GM18519 (cell line): ENCODE measurements around the gene C4orf51.

ENCODE experiments used
- ATAC-seq: cut with Tn5 transposase; IDR thresholded peaks from one replicate; pipeline ENCODE4 v1.9.1; 2021; ENCODE audit warnings: mild to moderate bottlenecking, moderate library complexity; ENCODE audit not compliant: unreplicated experiment, low FRiP score

The C4orf51 gene

DNA sequence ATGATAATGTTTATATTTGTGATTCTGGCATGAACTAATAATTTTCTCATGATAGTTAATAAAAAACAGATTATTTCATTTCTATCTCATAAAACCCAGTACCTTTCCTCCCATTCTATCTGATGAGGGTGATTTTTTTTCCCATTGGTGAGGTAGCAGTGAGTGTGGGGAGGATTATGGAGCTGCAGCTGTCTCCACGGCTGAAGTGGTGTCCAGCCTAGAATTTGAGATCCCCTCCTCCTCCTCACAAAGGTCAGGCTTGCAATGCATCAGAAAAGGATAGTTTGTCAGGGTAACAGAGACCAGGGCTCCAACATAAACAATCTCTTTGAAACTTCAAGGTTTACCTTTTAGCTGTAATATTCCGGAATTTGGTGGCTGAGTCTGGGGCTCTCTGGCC lies 60.9 kb downstream of the C4orf51 start:
- ATAC-seq: no peak

DNA sequence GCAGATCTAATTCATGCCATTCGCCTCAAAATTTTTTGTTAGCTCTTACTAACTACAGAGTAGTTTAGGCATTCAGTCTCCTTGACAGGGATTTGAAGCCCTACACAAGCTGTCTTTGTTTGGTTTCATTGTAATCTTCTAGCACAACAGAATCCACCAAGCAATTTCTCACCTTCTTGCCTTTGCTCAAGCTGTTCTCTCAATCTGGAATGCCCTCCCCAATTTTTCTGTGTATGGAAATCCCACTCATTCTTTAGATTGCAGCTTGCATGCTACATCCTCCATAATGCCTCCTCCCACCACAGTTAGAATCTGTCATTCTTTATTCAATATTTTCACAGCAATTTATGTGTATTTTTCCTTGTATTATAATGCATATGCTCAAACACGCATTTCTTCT lies 63.7 kb downstream of the C4orf51 start:
- no peak for ATAC-seq

DNA sequence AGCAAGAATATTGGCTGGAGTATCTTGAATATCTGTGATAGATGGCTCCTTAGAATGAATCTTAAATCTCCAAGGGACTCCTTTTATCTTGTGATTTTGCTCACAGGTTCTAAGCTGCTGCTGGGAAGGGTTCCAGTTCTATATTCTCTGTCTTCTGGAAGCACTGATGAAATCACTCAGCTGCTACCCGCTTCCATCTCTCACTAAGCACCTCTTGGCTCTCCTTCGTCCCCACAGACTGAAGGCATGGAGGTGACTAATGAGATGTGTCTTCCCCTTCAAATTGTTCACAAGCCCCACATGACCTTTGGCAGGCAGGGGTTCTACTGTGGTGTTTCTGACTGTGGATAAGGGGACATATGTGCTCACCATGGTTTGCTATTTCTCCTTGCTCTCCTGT lies 75.9 kb downstream of the C4orf51 start:
- no peak for ATAC-seq

DNA sequence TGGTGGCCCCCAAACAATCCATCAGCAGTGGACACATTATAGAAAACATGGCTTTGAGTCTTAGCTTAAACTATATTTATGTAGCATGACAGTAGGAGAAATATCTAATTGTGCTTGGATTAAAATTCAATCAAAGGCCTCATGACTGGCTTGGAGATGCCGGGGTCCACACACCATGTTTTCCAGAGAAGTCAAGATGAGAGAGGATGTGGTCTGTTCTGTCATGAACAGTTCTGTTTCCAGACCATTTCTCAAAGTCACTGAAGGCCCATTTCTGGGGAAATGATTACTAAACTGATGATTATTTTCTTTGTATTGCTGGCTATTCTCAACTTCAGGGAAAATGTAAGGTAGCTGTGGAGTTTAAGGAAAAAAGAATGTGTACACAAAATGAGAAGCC lies 76.3 kb downstream of the C4orf51 start:
- no peak for ATAC-seq

GRCh38 chr4:145757188-145757587 lies 77.2 kb downstream of the C4orf51 start:
- ATAC-seq: no peak

DNA sequence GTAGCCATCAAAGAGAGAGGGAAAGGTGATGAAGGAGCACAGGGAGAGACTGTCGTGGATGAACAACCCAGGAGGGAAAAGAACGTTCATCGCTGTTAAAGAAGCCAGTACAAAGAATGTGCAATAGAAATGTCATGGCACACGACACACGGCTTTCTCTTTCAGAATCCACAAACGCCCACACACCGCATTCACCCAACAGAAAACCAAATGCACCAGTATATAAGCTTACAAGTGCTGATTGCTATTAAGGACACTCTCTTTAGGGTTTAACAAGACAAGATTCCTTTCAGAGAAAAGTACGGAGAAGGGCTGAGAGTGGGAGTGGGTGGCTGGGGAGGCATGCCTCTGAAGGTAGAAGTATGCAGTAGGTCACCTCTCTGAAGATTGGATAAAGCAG lies 80.2 kb downstream of the C4orf51 start:
- ATAC-seq: no peak

- no peak for ATAC-seq
Observed at GRCh38 chr4:145760961-145761929, 81.3 kb downstream of the C4orf51 start.

DNA sequence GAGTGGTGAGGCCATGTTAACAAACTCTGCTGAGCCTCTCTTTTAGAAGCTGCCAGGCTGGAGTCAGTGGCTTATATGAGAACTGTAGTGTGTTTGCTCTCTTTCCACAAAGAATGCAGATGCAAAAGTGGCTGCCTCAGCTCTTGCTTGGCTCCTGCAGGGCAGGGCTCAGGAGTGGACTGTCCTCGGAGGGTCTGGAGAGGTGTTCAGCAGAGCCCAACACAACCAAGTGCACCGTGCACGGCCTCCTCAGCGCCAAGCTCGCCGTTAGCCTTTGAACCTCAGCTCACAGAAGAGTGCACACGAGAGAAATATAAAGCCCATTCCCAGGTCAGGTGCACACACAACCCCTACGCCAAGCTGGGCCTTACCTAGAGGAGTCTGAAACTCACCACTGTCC lies 82.8 kb downstream of the C4orf51 start:
- ATAC-seq: no peak

GRCh38 chr4:145763399-145763798 lies 83.5 kb downstream of the C4orf51 start:
- ATAC-seq: no peak

- ATAC-seq: no peak
Observed at GRCh38 chr4:145766273-145766672, 86.3 kb downstream of the C4orf51 start.

GRCh38 chr4:145769450-145770037 lies 89.6 kb downstream of the C4orf51 start:
- ATAC-seq: no peak

DNA sequence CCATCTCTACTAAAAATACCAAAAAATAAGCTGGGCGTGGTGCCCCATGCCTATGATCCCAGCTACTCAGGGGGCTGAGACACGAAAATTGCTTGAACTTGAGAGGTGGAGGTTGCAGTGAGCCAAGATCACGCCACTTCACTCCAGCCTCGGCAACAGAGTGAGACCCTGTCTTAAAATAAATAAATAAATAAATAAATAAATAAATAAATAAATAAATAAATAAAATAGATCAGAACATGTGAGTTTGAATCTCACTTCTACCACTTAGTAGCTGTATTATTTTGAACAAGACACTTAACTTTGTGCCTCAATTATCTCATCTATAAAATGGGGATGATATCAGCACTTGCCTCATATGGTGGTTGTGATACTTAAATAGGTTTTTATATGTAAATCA lies 90.2 kb downstream of the C4orf51 start:
- no peak for ATAC-seq

DNA sequence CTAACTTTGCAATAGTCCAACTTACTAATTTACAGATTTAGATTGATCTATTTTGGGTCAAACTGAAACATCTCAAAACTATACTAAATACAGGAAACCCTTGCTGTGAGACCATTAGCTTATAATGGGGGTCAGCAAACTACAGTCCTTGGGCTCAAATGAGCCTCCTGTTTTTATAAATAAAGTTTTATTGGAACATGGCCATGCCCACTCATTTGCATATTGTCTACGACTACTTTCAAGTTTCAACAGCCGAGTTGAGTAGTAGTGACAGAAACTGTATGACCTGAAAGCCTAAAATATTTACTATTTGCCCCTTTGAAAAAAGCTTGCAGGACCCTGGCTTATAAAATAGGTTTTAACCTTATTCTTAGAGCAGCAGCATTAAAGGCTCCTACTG lies 92.4 kb downstream of the C4orf51 start:
- no peak for ATAC-seq

DNA sequence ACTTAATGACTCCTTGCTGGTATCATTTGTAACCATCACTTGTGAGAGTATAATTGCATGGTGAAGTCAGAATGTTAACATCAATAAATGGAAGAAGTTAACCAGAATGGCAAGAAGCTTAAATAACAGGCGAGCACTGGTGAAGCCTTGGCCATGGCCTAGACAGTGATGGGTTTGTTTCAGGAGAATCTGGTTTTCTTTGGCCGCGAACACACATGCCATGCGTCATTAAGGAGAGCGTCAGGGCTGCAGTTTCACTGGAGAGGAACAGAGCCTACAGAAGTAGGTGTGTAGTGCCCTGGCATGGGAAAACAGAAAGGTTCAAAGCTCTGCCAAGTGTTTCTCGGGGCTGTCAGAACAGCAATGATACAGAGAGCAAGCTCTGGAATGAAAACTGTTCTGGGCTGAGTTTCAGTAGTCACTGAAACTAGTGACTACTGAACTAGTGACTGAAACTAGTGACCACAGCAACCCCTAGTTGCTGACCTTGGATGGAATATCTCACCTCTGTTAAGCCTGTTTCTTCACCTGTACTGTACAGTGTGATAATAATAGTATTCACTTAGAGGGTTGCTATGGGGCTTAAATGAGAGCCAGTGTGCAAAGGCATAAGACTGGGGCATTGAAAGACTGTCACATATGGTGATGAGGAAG lies 93.8 kb downstream of the C4orf51 start:
- peak; percentile 87 for ATAC-seq

DNA sequence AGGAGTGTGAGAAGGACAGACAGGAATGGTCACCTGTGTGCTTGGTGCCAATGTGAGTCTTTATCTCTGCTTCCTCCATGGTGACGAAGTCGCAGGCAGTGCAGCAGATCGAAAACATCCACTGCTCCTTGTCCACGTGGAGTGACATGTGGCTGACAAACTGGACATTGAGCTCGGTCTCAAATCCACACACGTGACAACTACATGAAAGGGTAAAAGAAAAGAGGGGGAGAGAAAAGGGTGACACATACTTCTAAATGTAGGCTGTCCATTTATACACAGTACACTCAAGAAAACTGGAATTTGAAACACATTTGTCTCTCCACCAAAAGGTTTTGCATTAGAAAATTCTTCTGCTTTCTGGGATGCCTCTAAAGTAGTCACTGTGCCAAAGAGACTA lies 94.5 kb downstream of the C4orf51 start:
- no peak for ATAC-seq

- ATAC-seq: no peak
Observed at GRCh38 chr4:145775406-145775805, 95.5 kb downstream of the C4orf51 start.

GRCh38 chr4:145776208-145776607 lies 96.3 kb downstream of the C4orf51 start:
- no peak for ATAC-seq

DNA sequence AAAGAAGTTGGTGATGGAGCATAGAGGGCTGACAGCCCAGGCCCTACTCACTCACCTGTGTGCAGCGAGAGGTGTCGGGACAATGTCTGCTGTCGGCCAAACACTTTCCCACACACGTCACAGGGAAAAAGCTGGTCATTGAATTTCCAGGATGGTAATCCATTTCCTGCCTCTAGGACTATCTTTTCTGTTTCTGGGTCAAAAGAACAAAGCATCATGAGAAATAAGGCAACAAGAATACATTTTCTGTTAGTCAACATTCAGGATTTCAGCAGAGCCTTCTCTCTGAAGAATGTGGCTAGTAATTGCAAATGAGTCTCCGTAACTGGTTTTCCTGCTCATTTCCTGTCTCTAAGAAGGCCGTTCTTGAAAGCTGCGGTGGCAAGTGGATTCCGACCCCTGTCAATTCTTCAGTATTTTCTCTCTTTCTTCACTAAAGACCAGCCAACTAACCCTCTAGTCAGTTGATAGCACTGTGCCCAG lies 99.4 kb downstream of the C4orf51 start:
- ATAC-seq: no peak

- ATAC-seq: no peak
Observed at GRCh38 chr4:145781351-145781750, 101.4 kb downstream of the C4orf51 start.
